NCI-H526 (cell line): ENCODE results near the gene ANKRD39.
"Not testable (repeated sequence)": the region's sequence is repeated elsewhere in the genome, so short reads cannot be mapped to it uniquely, and the experiment has no call there.

Experiments
- DNase-seq, 2 experiments: peaks; one replicate each; lab custom pipeline; 2025; lab: John Stamatoyannopoulos, UW

ANKRD39 gene

DNA sequence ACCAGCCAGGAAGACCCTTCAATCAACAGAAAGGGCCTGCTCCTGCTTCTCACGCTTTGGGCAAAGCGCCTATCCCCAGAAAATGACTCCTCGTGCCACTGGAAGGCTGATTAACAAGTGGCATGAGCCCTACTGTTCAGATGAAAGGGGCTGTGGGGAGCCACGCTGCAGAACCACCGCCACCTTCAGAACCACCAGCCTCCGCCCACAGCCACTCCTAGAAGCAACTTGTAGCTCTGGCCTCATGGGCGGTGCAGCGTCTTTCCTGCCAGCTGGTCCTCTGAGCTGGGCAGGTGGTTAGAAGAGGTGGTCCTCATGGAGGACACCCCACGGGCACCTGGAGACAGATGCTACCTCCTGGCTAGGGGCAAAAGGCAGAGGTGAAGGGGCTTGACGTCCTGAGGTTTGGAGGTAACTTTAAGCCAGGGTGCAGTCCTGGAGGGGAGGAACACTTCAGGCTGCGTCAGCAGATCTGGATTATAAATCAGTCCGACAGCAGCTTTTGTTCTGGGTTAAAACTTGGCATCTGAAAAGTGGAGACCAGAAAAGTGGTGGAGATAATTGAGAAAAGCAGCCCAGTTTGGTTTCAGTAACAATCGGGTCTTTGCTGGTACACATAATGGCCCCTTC lies 12.9 kb upstream of the ANKRD39 start:
- DNase-seq, result peak in 1 of 2 experiments; percentile 34

DNA sequence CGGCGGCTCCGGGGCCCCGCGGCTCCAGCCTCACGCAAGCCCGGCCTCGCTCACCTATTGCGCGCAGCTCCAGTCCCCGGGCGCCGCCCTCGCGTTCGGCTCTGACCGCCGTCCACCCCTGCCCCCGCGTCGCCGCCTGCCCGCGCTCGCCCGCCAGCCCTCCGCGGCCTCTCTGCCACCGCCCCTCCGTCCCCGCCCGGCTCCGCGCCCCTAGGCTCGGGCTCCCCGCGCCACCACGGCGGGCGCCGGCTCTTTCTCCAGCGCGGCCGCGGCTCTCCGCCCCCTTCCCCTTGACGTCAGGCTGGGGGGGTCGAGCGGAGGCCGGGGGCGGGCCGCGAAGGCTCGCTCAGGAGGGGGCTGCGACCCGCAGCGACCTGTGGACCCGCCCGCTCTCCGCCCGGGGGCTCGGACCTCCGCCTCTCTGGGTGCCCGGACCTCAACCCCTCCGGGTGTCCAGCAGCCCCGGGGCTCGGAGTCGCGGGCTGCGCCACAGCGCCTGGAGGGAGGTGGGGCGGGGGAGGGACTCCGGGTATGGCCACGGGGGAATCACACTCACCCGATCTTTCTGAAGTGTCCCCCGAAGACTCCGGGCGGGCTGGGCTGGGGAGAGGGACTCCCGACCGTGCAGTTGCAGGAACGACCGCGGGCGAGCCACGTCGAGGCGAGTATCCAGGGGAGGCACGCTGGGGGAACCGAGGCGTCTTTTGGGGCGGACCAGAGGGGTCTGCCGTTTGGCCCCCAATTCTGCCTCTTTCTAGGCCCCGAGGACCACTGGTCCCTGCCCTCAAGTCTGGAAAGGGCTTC lies 12.2 kb upstream of the ANKRD39 start, which contains the start of gene SEMA4C:
Gene SEMA4C (minus strand): TSS at position 259 of the 804 bp plus-strand sequence. CDS start 2,194 bp downstream, outside the sequence.
- peak in 1 of 2 experiments; percentile 71 for DNase-seq

DNA sequence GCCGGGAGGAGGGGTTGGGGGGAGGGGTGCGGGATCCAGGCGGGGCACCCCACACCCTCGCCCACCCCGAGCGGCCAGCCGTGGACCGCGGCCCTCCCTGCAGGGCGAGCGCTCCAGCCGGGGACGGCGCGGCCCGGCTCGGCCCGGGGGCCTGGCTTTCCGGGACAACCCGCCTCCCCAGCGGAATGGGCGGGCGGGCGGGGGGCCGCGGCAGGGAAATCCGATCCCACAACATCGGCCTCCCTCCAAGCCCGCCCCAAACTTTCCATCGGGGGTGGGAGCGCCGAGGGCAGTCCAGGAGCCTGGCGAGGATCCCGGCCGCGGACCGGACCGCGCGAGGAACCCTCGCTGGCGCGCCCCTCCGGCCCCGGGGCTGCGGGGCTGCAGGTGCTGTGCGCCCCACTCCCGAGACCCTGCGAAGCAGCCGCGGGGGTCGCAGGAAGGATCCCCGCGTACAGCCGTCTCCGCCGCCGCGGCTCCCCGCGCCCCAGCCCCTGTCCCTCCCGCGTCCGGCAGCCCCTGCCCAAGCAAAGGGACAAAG lies 11.5 kb upstream of the ANKRD39 start:
- peak in 1 of 2 experiments; percentile 71 for DNase-seq

DNA sequence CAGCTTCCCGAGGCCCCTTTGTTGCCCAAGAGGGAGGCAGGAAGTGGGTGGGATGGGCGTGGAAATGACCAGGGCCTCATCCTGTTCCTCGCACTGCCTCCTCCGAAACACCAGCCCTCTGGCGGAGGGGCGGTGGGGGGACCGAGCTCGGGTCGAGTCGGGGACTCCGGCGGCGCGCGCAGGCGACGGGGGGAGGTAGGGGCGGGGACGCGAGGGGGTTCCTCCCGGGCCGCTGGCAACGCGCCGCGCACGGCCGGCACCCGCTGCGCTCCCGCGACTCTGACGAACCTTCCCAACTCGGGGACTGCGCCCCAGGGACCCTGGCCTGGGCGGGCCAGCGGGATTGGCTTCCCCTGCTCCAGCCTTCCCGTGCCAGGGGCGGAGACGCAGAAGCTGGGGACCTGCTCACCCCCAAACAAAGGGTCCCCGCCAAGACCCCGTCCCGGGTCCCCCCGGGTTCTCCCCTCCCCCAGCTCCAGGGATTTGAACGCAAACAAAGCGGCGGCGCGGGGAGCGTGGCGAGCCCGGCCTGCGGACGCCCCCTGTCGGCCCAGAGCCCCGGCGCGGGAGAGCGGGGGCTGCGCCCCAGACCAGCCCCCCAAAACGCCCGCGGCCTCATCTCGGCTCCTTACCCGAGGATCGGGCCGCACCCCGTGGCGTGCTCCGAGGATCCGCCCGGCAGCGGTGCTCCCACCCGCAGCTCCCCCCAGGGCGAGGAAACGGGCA lies 10.9 kb upstream of the ANKRD39 start:
- peak; percentile 43 to 89 for DNase-seq

DNA sequence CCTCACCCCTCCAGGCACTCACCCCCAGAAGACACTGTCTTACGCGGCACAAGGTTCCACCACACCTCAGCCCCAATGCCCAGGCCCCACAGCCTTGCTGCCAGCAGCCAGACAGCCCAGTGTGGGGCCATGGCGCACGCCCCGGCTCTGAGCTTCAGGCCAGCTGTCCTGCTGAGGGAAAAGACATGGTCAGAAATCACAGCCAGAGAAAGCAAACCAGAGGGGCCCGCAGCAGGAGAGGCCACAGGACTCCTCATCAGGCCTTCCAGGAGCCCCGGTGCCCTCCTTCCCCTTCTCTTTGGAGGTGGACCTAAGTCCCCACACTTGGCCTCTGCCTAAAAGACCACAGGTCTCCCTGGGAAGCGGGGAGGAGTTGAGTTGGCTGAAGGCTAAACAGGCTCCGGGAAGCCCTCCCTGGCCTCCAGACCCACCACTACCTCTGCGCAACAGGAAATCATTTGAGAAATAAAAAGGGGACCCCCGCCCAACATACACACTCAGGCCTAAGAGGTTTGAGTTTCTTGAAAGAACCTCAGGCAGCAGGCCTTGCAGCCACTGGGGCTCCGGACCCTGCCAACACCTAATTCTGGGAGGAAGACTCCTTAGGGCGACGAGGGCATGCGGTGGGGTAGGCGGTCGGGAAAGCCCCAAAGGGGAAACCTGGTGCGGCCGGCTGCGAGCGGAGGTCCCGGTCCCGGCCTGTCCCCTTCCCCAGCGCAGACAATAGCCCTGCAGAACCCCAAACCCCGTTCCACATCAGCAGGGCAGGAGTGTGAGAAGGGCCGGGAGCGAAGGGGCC lies 10.1 kb upstream of the ANKRD39 start:
- DNase-seq, result peak in 1 of 2 experiments; percentile 18

DNA sequence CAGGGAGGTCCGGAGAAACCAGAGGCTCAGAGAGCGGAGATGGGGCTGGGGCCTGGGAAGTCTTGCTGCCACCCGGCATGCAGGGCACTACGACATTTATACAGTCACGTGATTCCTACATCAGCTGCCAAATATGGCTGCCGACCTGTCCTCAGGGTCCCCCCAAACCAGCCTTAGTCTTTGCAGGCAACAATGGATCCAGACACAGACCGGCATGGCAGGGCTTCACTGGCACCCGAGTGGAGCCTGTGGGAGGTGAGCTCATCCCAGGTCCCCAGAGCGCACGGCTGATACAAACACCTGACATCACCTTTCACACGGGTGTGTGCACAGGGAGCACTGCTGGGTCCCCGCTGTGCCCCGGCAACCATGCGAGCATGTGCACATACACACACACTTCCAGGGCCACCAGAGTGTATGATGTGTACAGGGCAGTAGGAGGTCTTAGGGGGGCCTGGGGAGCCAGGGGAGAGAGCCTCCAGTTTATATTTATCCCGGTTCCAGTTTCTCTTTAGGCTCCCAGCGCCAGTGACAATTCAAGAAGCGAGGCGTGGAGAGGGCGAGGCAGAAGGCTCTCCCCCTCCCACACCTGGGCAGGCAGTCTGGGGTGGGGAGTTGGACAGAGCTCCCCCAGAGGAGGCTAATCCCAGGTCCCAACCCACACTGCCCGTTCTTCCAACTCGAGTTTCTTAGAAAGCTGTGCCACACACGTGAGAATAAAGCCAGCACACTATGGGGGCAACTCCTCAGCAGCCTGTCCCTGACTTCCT lies 9.4 kb upstream of the ANKRD39 start:
- no peak for DNase-seq

DNA sequence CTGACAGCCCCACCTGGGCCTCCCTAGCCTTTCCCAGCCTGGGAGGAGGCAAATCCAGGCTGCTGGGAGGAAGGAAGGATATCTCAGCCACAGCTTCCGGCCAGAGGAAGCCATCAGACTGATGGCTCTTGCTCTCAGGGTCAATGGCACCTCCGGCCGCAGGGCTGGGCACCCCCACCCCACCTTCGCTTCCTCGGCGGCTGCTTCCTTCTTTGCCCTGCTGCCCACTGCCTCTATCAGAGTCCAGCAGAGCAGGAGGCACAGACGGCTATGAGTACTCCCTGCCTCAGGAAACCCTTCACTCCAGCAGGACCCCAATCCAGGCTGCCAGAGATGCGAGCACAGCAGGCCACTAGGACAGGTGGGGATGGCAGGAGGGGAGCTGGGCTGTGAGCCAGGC lies 8.8 kb upstream of the ANKRD39 start:
- no peak for DNase-seq

- no peak for DNase-seq
Measured at GRCh38 chr2:96866149-96866548, 8.3 kb upstream of the ANKRD39 start.

- DNase-seq, result no peak
Measured at GRCh38 chr2:96865654-96866053, 7.8 kb upstream of the ANKRD39 start.

DNA sequence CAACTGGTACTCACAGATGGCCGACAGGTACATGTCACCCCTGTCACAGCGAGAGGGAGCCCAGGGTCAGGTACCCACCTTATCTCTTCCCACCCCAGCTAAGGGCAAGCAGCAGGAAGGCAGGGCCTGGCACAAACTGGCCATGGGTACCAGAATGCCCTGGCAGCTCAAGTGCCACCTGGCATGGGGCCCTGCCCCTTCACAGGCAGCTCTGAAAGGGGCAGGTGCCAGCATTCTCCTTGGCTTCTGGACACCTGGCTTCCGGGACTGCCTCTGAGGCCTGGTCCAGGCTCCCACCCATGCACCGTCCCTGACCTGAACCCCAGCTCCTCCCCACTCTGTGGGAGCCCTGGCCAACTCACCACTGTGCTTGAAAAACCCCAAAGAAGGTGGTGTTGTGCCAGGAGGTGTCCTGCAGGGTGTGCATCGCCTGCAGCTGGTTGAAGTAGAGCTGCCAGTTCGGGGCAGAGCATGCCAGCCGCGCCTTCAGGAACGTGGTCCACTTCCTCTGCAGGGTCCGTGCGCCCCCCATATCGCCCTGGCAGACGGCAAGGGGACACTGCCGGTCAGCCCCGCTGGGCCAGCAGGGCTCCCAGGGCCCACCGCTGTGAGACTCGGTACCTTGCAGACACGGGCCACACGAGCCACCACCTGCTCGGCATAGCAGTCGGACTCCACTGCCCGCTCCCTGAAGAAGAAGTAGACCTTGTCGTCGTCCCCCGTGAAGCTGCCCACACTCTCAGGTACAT lies 6.7 kb upstream of the ANKRD39 start:
- DNase-seq, result no peak

GRCh38 chr2:96863575-96864342 lies 5.9 kb upstream of the ANKRD39 start:
- no peak for DNase-seq

DNA sequence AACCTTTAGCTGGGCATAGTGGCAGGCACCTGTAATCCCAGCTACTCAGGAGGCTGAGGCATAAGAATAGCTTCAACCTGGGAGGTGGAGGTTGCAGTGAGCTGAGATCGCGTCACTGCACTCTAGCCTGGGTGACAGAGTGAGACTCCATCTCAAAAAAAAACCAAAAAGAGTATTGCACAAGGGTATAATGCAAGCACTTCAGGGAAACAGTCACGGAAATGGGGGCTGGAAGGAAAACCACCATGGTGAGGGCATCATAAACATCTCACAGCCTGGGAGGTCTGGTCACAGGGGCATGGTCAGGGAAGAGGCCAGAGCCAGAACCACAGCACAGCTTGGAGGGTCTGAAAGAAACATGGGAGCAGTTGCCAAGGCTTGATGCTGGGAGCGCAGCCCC lies 5.2 kb upstream of the ANKRD39 start:
- DNase-seq, result not testable (repeated sequence)

DNA sequence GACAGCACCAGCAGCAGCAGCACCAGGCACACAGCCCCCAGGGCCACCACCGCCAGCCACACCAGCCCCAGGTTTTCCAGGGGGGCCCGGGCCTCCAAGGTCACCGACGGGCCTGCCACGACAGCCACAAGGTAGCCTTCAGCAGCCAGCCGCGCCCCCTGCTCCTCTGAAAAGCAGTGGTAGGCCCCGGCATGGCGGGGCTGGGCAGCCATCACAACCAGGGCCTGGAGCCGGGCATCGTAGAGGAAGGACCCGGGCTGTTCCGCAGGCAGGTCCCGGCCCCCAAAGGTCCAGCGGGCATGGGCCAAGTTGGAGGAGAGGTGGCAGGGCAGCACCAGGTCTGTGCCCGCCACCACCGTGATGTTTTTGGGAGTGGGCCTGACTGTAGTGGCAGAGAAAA lies 3.3 kb upstream of the ANKRD39 start:
- no peak for DNase-seq

DNA sequence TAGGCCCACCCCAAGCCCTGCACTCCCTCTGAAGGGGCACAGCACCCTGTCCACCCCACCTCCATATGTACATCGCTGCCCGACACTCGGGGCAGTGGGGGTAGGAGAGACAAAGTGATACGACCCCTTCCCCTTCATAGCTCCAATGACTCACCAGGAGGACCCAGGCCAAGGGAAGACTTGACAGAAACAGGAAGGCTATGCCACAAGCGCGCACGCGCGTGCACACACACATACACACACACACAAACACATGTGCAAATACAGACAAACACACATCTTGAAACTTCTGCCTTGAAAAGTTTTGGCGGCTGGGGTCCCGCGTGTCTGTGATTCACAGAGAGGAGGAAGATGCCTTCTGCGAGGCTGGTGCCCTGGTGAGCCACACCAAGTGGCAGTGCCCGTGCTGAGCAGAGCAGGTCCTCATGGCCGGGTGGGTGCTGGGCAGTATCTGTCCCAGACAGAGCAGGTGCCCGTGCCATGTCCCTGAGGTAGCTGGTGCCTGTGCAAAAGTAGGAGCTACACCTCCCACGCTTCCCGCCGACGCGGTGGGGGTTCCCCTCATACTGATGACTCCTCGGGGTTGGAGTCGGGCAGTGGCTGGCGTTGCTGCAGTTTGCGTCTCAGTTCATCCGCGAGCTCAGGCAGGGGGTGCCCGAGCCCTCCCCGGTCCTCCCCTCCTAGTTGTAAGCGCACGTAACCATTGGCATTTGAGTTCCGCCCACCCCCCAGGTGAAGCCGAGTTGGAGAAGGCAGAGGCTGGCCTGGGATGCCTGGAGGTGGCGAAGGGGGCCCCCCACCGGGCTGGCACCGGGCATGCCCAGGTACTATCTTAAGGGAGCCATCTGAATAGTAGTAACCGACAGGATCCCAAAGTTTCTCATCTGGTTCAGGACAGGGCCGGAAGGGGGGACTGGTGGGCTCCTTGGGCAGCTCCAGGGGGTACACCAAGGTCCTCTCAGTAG lies 2.5 kb upstream of the ANKRD39 start:
- no peak for DNase-seq

GRCh38 chr2:96859681-96860064 lies 1.9 kb upstream of the ANKRD39 start:
- no peak for DNase-seq

DNA sequence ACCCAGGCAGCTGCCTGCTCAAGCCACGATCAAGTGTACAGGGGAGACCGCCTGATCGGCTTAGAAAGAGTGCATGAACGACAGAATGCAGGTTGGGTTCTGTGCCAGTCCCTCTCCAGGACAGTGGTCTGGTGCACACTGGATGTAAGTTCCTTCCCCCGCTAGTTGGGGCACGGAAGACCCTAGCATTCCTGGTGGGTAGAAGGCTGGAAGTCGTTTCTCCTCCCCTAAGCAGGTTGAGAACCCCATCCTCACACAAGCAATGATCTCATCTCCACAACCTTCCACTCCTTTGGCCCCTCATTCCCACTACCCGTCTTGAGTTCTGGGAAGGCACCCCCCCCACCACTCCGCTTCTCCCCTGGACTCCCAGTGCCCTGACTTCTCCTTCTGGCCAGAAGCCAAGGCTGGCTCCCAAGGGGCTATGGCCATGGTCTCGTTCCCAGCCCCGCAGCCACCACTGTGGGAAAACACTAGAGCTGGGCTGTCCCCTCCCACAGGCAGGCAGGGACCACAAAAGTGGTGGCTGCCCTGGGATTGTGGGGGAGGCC lies 1.4 kb upstream of the ANKRD39 start:
- DNase-seq, result no peak

DNA sequence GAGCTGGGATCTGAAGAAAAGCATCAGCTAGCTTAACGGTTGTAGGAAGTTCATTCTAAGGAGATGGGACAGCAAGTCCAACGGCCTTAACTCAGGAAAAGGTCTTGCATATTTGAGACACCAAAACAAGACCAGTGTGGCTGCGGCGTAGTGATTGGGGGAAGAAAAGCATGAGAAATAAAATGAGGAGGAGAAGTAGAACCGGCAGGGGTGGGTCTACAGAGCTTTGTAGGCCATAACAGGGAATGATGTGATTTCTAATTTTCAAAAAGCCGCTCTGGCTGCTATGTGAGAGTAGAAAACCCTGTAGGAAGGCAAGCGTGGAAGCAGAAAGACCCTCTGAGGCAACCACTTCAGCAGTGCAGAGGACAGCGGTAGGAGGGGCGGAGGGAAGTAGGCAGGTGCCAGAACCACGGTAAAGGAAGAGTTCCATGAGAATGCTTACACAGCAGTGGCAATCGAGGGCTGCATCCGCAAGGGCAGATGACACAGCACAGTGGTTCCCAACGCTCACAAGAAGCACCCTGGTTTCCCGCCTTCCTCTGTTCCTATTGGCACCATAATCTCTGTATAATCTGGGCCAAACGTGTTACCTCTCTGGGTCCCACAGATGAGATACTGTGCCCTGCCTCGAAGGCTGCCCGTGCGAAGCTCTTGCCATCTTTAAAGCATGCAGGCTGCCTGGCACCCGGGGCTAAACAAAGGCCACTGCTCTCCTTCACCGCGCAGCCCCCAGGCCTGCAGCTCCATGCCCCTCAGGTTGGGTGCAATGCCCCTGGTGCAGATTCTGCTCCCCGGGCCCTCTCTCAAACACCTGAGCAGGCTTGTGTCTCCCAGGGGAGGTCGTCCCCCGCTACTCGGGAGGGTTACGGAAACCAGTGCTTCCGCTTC lies 795 bp downstream of the ANKRD39 start:
- DNase-seq, result peak in 1 of 2 experiments; percentile 72
